HG03159 (cell line): ENCODE data around the gene CIDEC.
"Not testable (repeated sequence)": the region's sequence is repeated elsewhere in the genome, so short reads cannot be mapped to it uniquely, and the experiment has no call there.

ENCODE experiments used
- ATAC-seq: cut with Tn5 transposase; IDR thresholded peaks from one replicate; pipeline ENCODE4 v1.9.1; 2021; ENCODE audit warnings: mild to moderate bottlenecking, moderate library complexity; ENCODE audit not compliant: unreplicated experiment

The CIDEC gene

DNA sequence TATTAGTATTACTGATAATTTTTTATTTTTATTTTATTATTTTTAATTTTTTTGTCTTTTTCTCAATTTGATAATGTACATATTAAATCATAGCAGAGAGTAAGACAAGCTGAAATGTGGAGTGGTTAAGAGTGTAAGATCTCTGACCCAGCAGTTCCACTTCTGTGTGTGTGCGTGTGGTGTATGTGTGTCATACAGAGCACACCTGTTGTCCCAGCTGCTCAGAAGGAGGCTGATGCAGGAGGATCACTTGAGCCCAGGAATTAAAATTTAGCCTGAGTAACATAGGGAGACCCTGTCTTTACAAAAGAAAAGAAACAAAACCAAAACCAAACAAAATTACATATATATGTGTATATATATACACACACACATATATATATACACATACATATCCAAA, 1.4 kb upstream of the CIDEC start:
- no peak for ATAC-seq

DNA sequence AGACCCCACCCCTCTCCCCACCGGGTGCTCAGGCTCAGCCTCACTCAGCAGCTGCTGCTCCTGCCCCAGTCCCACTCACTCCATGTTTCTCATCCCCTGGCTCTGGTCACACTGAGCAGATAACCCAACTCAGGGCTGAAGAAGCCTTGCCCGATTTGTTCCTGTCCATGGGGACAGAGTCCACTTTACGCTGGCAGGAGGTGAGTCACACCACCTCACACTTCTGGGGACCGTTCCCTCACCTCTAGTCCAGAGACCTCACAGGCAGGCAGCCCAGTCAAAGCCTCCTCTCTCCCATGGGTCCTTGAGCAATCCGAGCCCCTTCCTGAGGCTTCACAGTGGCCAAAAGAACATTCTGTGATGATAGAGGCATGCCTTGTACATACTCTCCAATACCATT, 1.4 kb downstream of the CIDEC start:
- ATAC-seq, result no peak

DNA sequence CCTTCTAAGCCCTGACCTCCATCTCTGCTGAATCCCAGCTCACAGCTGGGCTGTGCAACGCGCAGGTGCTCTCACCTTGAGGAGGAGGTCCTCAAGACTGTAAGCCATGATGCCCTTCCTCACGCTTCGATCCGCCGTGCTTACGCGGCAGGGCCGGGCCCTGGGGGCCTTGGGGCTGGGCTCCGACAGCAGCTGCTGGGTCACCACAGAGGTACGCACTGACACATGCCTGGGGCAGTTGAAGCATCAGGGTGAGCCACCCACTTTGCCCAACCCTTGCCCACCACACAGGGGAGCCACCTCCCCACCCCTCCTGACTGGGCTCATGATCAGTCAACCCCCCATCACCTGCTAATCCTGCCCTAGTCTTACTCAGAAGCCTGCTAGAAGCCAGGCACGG, 3.1 kb downstream of the CIDEC start:
- ATAC-seq, result no peak

DNA sequence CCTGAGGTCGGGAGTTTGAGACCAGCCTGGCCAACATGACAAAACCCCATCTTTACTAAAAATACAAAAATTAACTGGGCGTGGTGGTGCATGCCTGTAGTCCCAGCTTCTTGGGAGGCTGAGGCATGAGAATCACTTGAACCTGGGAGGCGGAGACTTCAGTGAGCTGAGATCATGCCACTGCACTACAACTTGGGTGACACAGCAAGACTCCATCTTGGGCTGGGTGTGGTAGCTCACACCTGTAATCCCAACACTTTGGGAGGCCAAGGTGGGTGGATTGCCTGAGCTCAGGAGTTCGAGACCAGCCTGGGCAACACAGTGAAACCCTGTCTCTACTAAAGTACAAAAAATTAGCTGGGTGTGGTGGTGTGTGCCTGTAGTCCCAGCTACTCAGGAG, 3.8 kb downstream of the CIDEC start:
- not testable (repeated sequence) for ATAC-seq

DNA sequence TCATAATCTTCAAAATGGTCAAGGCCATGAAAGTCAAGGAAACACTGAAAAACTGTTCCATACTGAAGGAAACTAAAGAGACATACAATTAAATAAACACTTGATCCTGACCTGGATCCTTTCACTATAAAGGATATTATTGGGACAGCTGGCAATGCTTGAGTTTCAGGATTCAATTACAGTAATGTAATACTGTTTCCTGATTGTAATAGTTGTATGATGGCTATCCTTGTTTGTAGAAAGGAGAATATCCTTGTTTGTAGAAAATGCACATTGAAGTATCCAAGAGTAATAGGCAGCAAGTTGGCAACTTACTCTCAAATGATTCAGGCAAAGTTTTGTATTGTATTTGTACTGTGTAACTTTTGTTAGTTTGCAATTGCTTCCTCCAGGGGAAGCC, 4.6 kb downstream of the CIDEC start:
- no peak for ATAC-seq

DNA sequence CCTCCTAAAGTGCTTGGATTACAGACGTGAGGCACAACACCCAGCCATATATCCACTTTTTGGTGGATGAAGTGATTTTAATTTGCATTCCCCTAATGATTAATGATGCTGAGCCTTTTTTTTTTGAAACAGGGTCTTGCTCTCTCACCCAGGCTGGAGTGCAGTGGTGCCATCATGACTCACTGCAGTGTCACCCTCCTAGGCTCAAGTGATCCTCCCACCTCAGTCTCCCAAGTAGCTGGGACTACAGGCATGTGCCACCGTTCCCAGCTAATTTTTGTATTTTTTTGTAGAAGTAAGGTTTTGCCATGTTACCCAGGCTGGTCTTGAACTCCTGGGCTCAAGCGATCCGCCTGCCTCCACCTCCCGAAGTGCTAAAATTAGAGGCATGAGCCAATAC, 8.0 kb downstream of the CIDEC start:
- not testable (repeated sequence) for ATAC-seq

DNA sequence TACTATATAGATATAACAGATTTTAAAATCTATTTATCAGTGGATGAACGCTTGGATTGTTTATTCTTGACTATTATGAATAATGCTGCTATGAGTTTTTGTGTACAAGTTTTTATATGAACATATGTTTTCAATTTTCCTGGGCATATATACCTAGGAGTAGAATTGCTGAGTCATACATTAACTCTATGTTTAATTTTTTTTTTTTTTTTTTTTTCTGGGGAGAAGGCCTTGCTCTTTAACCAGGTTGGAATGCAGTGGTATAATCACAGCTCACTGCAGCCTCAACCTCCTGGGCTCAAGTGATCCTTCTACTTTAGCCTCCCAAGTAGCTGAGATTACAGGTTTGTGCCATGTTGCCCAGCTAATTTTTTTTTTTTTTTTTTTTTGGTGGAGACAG, 9.1 kb downstream of the CIDEC start:
- ATAC-seq, result no peak

DNA sequence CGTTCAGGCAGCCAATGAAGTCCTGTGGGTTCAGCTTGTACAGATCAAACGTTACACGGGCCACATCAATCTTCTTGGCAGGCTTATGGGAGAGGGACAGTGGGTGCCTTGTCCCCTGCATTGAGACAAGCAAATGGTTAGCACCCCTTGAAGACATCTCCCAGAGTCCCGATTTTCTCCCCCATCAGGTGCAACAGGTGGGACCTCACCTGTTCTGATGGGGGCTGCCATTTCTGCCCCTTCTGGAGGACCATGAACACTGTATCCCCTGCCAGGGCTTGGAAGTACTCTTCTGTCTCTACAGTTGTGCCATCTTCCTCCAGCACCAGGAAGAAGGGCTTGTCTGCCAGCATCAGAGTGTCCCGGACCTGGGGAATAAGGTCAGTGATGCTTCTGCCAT, 10.1 kb downstream of the CIDEC start:
- no peak for ATAC-seq

DNA sequence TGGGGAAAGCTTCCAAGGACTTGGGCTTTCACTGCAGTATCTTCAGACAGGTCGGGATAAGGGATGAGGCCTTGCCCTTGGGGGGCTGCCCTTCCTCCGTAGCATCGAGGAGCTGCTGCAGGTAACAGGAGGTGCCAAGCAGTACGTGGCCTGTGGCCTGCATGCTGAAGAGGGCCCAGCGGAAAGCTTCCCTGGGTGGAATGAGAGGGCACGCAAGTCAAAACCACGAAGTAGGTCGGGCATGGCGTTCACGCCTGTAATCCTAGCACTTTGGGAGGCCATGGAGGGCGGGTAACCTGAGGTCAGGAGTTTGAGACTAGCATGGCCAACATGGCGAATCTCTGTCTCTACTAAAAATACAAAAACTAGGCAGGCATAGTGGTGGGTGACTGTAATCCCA, 12.9 kb downstream of the CIDEC start:
- ATAC-seq, result no peak

DNA sequence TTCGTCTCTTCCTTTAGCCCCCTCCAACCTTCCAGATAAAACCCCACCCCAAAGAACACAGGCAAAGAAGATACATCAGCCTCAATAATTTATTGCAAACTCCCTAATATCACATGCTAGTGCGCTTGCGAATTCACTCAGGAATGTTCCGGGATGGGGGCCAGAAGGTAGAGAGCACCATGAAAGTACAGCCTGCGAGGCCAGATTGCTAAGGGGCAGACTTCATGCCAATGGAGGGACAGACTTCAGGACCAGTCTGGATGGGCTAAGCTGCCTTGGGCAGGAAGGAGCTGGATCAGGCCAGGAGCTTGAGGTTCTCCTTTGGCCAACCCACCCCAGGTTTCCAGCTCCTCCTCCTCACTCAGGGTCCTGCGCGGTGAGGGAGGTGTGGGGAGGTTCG, 13.4 kb downstream of the CIDEC start:
- no peak for ATAC-seq

DNA sequence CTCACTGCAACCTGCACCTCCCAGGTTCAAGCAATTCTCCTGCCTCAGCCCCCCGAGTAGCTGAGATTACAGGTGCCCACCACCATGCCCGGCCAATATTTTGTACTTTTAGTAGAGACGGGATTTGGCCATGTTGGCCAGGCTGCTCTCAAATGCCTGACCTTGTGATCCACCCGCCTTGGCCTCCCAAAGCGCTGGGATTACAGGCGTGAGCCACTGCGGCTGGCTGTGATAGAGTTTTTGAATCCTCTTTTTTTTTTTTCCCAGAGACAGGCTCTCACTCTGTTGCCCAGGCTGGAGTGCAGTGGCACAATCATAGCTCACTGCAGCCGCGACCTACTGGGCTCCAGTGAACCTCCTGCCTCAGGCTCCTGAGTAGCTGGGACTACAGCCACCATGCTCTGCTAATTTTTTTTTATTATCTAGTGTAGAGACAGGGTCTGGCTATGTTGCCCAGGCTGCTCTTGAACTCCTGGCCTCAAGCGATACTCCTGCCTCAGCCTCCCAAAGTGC, 14.9 kb downstream of the CIDEC start:
- ATAC-seq, result not testable (repeated sequence)

DNA sequence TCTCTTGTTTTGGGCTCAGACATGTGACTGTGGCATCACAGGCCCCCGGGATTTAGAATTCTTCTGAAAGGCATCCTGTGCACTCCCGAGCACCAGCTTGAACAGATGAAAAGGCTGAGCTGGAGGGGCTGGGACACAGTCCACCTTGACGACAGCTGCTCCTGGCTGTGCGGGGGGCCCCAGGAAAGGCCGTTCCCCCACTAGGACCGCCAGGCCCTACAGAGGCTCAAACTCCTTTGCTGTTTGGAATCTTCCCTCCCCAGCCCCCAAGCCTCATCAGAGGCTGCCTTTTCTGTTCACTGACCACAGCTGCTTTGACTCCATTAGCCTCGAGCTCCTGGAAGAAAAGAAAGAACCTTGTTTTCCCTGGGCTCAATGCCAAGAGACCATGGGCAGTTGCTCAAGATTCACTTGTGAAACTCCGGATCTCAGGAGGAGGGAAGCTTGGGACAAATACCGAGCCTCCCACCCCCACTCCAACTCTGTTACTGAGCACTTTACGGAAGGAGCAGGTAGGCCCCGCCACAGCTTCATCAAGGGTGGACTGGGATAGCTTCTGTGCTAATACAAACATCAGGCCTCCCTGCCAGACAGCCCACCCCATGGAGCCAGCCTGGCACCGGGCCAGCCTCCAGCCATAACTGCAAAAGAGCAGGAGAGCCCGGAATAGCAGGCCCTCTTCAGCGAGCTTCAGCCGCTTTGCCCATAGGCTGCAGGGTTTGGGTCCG, 15.7 kb downstream of the CIDEC start:
- no peak for ATAC-seq

DNA sequence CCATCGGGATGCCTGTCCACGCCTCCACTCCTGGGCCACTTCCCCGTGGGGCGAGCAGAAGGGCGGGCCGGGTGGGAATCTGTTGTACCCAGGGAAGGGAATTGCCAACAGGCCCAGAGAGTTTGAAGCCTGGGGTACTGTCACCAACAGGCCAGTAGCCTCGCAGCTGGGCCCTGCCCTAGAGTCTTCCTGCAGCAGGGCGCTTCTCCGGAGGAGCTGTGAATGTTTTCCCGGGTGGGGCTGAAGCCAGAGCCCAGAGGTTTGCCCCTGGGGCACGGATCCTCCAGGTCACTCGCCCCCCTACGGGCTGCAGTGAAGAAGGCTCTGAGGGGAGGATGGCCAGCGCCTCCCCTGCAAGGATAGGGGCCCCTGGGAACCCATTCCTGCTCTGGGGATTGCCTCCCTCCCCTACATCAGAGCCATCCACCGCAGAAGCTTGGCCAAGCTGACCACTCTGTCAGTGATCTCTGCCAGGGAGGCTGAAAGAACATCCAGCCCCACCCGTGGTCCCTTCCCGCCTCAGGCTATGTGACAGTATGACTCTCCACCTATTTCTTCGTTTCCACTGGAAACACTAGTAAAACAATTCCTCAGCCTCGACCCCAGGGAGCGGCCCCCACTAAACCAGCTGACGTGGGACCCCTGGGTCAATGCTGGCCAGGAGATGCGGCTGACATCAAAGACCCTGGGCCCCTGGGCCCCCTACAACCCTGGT, 16.8 kb downstream of the CIDEC start:
- ATAC-seq, result no peak

DNA sequence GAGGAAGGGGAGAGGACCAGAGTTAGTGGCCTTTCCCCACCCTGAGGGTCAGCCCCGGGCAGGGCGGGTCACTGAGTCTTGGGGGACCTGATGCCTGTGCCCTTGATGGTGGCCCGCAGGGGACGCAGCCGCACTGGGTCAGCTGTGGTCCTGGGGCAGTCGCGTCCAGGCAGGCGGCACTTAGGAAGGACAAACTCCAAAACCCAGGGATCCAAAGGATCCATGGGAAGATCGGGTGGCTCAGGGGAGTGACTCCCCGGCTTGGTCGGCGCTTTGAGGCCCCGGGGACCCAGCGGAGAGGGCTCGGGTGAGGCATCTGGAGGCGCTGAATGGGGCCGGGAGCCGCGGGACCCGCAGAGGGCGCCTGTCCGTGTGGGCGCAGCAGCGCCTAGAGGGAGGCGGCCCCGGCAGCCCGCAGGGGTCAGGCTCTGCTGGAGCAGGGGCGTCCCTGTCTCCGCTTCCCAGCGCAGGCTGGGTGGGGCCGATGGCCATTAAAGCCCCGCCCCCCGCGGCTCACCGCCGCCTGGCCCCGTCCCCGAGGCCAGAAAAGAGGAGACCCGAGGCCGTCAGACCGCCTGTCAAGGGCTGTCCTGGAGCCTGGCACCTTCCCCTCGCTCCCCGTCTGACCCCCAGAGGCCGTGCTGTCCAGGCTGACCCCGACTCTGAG, 17.5 kb downstream of the CIDEC start:
- ATAC-seq, result no peak

DNA sequence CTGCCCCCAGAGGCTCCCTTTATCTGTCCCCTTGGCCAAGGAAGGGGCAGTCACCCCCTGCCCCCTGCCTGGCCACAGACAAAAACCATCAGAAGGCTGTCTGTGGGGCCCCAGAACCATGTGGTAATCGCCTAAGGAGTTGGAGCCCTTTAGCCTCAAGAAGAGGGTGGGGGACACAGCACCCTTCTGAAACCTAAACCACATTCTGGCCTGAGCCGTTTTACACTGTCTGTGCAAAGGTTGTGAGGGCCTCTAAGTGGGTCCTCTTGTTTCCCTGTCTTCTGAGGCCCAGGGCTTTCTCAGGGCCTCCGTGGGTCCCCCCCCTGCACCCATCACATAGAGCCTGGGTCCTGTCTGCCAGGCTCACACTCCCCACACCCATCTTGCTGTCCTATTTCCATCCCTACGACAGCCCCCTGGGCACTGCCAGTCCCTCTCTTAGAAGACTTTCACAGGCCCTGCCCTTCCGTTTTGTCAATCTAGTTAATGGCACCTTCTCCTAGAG, 18.4 kb downstream of the CIDEC start:
- ATAC-seq, result no peak

DNA sequence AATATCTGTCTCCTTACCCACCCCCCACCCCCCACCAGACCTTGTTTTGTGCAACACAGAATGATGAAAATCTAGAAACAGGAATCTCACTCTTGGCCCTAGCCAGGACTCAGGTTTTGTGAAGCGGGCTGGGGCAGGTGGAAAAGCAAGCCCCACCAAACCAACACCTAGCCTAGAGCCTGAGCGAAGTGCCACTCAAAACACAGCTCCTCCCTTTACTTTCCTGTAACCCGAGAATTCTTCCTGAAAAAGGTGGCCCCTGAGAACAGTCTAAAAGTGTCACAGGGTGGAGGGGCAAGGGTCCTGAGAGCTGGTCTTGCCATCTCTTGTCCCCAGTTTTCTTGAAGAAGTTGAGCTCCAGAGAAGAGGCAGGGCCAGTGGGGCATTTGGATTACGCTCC, 18.9 kb downstream of the CIDEC start:
- ATAC-seq, result no peak

DNA sequence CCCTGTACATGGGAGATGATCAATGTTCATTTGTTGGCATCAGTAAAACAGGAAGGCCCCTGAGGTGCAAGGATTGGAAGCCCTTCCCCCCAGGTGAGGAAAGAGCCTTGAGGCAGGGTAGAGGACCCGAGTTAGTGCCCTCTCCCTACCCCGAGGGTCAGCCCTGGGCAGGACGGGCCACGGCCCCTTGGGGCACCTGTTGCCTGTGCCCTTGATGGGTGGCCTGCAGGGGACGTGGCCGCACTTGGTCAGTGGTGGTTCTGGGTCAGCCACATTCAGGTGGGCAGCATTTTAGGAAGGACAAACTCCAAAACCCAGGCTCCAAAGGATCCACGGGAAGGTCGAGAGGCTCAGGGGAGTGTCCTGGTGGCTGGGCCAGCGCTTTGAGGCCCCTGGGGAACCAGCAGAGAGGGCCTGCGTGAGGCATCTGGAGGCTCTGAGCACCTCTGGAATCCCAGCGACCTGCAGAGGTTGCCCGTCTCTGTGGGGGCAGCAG, 20.5 kb downstream of the CIDEC start:
- ATAC-seq, result no peak

DNA sequence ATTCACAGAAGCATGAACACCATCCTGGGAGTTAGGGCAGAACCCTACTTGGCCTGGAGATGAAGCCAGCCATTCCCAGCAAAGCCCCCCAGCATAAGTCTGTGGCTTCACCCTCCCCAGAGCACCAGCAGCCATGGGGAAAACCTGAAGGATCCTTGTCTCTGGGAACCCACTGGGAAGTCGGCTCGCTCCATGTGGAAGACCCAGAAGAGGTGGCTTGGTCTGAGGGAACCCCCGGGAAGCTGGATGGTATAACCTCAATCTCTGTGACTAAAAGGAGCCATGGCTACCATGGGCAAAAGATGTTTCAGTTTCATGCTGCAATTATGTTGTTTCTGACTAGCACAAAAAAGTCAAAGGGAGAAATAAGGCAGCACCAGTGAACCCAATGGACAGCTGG, 24.5 kb downstream of the CIDEC start:
- no peak for ATAC-seq

DNA sequence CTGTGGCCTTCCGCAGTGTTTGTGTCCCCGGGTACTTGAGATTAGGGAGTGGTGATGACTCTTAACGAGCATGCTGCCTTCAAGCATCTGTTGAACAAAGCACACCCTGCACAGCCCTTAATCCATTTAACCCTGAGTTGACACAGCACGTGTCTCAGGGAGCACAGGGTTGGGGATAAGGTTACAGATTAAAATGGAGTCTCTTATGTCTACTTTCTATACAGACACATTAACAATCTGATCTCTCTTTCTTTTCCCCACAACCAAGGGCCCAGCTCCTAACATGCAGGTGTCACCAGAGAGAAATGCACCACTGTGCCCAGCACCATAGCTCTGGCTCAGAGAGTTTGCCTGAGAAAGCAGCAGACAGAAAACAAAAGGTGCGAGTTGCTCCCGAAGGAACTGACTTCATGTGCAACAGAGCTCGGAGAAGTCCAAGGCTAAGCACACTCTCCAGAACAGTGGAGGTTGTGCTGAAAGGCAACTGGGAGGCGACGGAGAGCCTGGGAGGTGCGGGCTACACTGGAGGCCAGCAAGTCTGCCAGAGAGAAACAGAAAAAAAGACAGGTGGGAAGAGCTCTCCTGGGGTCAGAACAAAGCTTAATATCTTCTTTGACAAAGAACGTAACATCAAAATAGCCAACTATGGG, 25.6 kb downstream of the CIDEC start:
- not testable (repeated sequence) for ATAC-seq

DNA sequence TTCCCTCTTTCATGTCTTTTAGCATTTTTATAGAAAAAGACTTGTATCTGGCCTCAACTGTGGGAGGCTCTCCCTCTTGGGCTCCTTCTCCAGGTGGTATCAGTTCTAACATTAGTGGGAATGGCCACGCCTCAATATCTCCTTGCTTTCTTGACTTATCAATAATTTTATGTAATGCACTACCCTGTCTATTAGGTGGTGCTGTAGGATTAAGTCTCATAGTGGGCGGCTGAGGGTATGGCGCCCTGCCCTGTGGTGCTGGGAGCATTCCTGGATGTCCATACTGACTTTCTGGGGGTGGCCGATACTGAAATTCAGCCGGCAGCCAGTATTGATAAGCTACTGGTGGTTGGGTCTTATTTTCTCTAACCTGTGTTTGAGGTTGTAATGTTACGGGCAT, 27.5 kb downstream of the CIDEC start:
- no peak for ATAC-seq

DNA sequence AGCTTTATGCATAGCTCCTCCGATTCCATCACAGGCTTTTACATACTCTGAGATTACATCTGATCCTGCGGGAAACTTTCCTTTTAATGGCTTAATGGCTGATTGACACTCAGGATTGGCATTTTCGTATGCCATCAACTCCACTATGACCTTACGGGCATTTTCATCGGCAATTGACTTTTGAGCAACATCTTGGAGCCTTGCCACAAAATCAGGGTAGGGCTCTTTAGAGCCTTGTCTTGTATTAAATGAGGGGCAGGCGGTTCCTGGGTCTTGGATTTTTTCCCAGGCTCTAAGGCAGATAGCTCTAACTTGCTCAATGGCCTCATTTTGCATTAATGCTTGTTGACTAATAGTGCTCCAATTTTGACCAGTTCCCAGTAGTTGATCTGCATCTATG, 28.1 kb downstream of the CIDEC start:
- not testable (repeated sequence) for ATAC-seq
